A673 (cell line): ENCODE measurements around the gene TCL1B.

ENCODE experiments used
- CTCF ChIP-seq: fragments of 300-800, 200-600 bp; sonication (generic); conservative IDR thresholded peaks from 2 replicates; pipeline ENCODE4 v1.5.1; 2017; ENCODE audit warnings: low read depth, mild to moderate bottlenecking, antibody characterized with exemption, low read length, moderate library complexity, mixed read lengths
- EZH2 ChIP-seq: fragments of 200-600 bp; sonication (generic); IDR thresholded peaks from 2 replicates; pipeline ENCODE4 v1.6.1; 2017; ENCODE audit warnings: borderline replicate concordance, low read depth, mild to moderate bottlenecking, mixed read lengths, antibody characterized with exemption, low read length; ENCODE audit not compliant: poor library complexity, severe bottlenecking

- no peak for TF ChIP-seq CTCF
- no peak for TF ChIP-seq EZH2
These were observed 29.6 kb upstream of the TCL1B start for GRCh38 chr14:95656634-95657033.
